GM19240 (cell line): ENCODE data around the gene CHST3.
"Not testable (repeated sequence)": the region's sequence is repeated elsewhere in the genome, so short reads cannot be mapped to it uniquely, and the experiment has no call there.

Source experiments
- DNase-seq: peaks from one replicate; pipeline ENCODE4 v3.0.0; 2011; ENCODE audit warnings: low spot score; ENCODE audit not compliant: insufficient read length

CHST3 gene

DNA sequence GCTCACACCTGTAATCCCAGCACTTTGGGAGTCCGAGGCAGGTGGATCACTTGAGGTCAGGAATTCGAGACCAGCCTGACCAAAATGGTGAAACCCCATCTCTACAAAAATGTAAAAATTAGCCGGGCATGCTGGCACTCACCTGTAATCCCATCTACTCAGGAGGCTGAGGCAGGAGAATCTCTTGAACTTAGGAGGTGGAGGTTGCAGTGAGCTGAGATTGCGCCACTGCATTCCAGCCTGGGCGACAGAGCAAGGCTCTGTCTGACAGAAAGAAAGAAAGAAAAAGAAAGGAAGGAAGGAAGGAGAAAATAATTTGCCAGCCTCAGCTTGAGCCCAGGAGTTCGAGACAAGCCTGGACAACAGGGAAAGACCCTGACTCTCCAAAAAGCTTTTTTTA, 24.7 kb downstream of the CHST3 start:
- not testable (repeated sequence) for DNase-seq

DNA sequence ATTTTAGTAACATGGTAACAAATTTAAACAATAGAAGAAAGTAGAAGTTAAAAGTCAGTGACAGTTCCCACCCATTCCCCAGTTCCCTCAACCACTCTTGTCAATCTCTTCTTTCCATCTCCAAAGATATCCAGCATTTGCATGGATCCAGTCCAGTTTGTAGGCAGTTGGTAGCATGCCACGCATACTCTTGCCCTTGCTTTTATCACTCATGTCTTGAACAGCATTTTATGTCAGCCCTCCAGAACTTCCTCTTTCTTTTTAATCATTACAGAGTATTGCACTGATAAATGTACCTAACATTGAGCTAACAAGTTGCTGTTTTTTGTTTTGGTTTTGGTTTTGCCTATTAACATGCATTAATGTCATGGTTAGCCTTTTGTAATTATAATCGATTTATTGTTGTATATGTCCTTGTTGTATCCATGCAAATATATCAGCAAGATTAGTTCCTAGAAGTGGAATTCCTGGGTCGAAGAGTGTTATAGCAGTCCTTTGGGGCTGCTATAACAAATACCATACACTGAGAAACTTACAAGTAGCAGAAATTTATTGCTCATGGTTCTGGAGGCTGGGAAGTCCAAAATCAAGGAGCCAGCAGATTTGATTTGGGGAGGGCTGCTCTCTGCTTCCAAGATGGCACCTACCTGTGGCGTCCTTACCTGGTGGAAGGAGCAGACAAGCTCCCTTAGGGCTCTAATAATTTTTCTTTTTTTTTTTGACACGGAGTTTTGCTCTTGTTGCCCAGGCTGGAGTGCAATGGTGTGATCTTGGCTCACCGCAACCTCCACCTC, 25.7 kb downstream of the CHST3 start:
- no peak for DNase-seq

GRCh38 chr10:71990706-71991269, 26.6 kb downstream of the CHST3 start:
- DNase-seq: no peak

DNA sequence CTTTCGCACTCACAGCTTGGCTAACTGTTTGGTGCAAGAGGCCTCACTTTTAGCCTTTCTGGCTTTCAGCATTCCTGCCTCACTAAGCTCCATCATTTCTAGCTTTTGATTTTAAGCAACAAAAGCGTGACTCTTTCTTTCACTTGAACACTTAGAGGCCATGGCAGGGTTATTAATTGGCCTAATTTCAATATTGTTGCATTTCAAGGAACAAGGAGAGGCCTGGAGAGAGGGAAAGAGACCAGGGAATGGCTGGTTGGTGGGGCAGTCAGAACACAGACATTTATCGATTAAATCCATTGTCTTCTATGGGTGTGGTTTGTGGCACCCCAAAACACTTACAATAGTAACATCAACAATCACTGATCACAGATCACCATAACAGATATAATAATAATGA, 31.3 kb downstream of the CHST3 start:
- no peak for DNase-seq

GRCh38 chr10:71995887-71996575, 31.8 kb downstream of the CHST3 start:
- DNase-seq: no peak

DNA sequence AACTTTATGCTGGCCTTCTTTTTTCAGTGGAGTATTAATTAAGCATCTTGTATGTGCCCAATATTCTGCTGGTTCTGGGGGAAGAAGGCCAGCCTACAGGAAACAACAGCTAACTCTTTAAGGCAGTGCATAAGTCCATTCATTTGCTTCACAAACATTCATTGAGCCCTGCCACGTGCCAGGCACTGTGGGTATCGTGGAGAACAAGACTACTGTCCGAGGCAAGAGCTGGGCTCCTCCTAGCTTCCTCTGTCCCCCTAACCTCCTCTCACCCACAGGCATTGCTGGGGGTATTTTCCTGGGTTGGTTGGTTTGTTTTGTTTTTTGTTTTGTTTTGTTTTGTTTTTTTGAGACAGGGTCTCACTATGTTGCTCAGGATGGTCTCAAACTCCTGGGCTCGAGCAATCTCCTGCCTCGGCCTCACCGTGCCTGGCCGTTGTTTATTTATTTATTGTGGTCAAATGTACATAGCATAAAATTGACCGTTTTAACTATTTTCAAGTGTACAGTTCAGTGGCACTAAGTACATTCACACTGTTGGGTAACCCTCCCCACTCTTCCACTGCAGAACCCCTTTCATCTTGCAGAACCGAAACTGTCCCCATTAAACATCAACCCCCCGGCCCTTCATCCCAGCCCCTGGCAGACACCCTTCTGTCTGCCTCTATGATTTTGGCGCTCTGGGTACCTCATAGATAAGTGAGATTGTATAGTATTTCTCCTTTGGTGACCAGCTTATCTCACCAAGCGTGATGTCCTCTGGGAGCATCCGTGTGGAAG, 32.6 kb downstream of the CHST3 start:
- no peak for DNase-seq

DNA sequence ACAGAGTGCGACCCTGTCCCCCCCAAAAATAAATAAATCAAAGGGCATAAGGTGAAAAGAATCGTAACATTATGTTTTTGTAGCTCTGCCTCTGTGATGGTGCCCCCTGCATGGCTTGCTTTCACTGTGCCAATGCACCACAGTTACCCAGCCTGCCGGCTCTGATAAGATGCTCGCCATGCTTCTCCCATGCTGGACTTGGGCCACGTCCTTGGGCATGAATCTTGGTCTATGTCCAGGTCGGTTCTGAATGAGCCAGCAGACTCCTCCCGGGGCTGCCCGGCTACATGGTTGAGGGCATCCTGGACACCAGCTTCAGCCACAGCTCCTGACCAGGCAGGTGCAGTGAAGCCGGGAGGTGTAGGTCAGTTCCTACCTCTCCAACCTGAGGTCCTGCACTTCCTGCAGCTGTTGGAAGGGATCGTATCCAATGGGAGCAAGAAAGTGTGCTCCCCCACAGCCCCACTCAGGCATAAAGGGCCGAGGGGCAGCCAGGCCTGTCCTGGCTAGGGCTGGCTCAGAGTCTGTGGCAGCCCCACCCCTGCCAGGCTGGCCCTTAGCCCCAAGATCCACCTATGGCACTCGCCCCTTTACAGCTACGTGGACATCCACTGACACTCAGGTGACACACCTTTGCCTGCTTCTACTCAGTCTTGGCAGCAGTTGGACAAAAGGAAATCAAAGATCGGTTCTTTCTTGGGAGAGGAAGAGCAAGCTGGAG, 34.1 kb downstream of the CHST3 start:
- DNase-seq: no peak

GRCh38 chr10:71998840-71999194, 34.6 kb downstream of the CHST3 start:
- DNase-seq: no peak

DNA sequence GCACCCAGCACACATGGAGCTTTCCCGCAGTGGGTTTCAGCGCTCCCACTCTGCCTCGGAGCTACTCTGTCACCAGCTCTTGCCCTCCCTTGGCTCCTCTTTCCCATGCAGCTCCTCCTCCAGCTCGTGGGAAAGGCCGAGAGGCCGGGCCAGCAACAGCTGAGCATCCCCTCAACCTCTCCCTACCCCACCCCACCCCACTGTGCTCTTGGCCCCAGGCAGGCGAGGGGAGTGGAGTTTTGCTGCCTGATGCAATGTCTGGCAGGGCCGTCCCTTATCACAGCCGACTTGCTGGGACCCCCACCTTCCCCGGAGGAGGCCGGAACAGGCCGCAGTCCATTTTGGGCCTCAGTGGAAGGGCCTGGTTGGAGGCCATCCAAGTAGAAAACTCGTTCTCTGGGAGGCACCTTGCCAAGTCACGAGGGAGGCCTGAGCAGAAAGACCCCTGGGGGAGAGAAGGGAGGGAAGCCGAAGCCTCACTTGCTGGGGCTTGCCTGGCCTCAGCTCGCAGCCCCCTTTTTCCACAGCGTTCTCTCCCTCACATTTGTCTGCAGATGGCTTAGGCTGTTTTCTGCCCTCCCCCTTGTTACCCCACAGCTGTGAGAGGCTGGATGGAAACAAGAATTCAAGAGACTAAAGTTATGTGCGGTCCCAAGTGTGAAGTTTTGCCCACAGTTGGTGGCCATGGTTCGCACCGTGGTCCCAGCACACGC, 35.3 kb downstream of the CHST3 start:
- DNase-seq: no peak

DNA sequence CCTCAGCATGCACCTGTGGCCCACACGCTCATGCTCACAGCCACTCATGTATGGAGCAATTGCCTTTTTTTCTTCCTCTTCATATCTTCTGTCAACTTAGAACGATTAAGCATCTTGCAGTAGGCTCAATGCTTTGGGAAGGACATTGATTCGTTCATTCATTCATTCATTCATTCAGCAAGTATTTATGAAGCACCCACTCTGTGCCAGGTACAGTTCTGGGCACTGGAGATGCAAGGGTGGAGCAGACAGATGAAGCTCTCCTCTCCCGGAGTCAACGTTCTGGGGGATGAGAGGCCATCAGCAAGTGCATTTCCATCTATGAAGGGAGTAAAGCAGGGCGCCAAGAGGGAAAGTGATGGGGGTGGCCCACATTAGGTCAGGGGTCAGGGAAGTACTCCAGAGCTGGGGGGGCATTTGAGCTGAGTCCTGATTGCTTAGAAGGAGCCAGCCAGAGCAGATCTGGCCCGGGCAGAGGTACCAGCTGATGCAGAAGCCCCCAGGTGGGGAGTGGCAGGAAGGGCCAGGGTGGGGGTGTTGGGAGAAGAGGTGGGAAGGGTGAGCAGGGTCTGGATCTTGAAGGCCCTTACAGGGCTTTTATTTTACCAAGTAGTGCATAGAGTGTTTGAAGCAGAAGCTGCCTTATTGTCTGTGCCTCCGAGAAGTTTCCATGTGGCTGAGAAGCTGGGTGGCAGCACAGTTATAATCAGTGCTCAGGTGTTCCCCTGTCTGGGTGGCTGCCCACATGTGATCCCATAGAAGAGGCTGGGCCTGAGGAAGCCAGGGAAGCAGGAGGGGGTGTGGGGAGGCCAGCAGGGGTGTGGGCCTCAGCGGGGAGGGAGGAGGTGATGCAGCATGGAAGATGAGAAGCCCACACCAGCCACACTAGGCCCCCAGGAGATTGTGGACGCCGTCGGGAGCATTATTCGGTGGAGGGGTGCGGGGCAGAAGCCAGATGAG, 36.2 kb downstream of the CHST3 start:
- DNase-seq: no peak

DNA sequence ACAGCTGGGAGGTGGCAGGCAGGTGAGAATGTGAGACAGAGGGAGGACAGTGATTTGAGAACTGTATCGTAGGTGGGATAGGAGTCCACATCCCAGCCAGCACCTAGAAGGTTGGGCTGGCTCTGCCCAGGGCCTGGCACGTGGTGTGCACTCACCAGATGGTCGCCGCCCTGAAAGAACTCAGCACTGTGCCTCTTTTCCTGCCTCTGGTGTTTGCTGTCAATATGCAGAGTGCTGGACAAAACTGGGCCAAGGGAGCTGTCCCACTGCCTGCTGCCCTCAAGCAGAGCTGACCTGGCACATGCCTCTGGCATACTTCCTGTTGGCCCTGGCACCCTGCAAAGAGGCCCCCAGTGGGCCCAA, 36.8 kb downstream of the CHST3 start:
- no peak for DNase-seq

DNA sequence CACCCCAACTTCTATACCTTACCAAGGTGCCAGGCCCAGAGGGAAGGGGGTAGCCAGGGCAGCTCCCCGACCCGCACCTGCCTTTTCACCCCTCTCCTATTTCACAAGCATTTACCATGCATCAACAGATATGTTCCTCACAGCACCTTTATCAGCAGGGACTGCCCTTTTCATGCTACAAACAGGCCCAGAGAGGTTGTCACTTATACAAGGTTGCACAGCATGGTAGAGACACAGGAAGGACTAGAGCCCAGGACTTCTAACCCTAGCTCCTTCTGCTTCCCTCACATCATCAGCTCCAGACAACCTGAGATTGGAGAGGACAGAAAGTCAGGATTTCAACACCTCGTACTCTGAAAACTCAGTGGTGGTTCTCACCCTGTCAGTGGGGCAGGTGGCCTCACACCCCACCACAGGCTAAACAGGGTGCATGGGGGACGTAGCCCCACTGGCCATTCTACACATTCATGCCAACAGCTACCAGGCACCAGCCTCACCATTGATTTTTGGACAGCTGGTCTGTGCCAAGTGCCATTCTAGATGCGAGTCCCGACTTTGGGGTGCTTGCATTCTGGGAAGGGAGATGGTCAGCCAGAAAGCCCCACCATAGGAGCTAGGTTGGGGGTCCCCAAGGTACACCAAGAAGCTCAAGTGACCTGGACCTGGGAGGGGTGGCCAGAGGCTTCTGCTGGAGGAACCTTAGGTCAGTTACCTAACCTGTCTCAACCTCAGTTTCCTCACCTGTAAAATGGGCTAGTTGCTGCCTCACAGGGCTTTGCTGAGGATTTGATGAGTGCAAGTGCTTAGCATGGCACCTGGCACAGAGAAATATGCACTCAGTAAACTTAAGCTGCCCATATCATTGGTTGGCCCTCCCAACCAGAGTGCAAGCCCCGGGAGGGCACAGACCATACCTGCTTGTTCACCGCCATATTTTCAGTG, 38.4 kb downstream of the CHST3 start:
- no peak for DNase-seq

GRCh38 chr10:72006026-72006425, 41.8 kb downstream of the CHST3 start:
- no peak for DNase-seq

DNA sequence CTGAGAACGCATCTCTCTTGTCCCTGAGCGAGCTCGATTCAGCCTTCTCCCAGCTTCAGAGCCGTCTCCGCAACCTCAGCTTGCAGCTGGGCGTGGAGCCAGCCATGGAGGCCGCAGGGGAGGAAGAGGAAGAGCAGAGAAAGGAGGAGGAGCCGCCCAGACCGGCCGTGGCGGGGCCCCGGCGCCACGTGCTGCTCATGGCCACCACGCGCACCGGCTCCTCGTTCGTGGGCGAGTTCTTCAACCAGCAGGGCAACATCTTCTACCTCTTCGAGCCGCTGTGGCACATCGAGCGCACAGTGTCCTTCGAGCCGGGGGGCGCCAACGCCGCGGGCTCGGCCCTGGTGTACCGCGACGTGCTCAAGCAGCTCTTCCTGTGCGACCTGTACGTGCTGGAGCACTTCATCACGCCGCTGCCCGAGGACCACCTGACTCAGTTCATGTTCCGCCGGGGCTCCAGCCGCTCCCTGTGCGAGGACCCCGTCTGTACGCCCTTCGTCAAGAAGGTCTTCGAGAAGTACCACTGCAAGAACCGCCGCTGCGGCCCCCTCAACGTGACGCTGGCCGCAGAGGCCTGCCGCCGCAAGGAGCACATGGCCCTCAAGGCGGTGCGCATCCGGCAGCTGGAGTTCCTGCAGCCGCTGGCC, 43.2 kb downstream of the CHST3 start:
- DNase-seq: no peak

- DNase-seq: no peak
Observed at GRCh38 chr10:72008096-72008981, 44.1 kb downstream of the CHST3 start.

- no peak for DNase-seq
Observed at GRCh38 chr10:72009051-72009424, 44.8 kb downstream of the CHST3 start.
